SJSA1 (cell line): ENCODE data around the gene C1QA. TPM values are rescaled to one million over a fixed set of nuclear protein-coding genes. Genes with fewer than 3 reads are reported as not detected.

Experiments
- DNase-seq, 2 experiments: peaks; one replicate each; pipeline ENCODE4 v3.0.0-alpha.2; 2015 to 2020; ENCODE audit warnings: low spot score in 2 of 2, low read depth in 1 of 2
- H3K27ac ChIP-seq: fragments of 250-450 bp; sonication (Bioruptor Pico); 2 replicates; pipeline ENCODE4 v1.5.1; 2020; ENCODE audit warnings: mild to moderate bottlenecking, moderate library complexity
- H3K27me3 ChIP-seq: fragments of 250-450 bp; sonication (Bioruptor Pico); replicated peaks from 2 replicates; pipeline ENCODE4 v1.5.1; 2020; ENCODE audit warnings: mild to moderate bottlenecking, moderate library complexity
- H3K36me3 ChIP-seq: fragments of 250-450 bp; sonication (Bioruptor Pico); 2 replicates; pipeline ENCODE4 v1.5.1; 2020; ENCODE audit warnings: mild to moderate bottlenecking
- H3K4me1 ChIP-seq: fragments of 250-450 bp; sonication (Bioruptor Pico); replicated peaks from 2 replicates; pipeline ENCODE4 v1.6.1; 2021; ENCODE audit warnings: mild to moderate bottlenecking
- H3K4me3 ChIP-seq: fragments of 250-450 bp; sonication (Bioruptor Pico); 2 replicates; pipeline ENCODE4 v1.5.1; 2020; ENCODE audit warnings: mild to moderate bottlenecking
- H3K9me3 ChIP-seq: fragments of 250-450 bp; sonication (Bioruptor Pico); replicated peaks from 2 replicates; pipeline ENCODE4 v1.5.1; 2020; ENCODE audit warnings: mild to moderate bottlenecking
- total RNA-seq: library from RNA; depleted of rRNA; stranded (reverse); fragments of >200 nt; shearing (Covaris generic); gene quantifications from 2 replicates; pipeline ENCODE4 v1.2.3, GENCODE V29; 2014

C1QA gene
- total RNA-seq, 1 experiment from 2014 or later = not detected

- H3K4me3 ChIP-seq = no peak overlapping the region
- no peak overlapping the region for H3K27ac ChIP-seq
- no peaks in the 10 kb centered on the region for H3K36me3 ChIP-seq
- no peaks in the 10 kb centered on the region for H3K4me1 ChIP-seq
- no peaks in the 10 kb centered on the region for H3K9me3 ChIP-seq
- peaks cover 82% of the 10 kb centered on the region for H3K27me3 ChIP-seq
- no peak for DNase-seq
Observed at GRCh38 chr1:22619798-22620197, 16.6 kb upstream of the C1QA start.

GRCh38 chr1:22621761-22622160 is 14.7 kb upstream of the C1QA start:
- H3K27ac ChIP-seq = no peak overlapping the region
- peaks cover 85% of the 10 kb centered on the region for H3K27me3 ChIP-seq
- H3K9me3 ChIP-seq = no peaks in the 10 kb centered on the region
- H3K36me3 ChIP-seq = no peaks in the 10 kb centered on the region
- no peak overlapping the region for H3K4me3 ChIP-seq
- no peak for DNase-seq
- H3K4me1 ChIP-seq = no peaks in the 10 kb centered on the region

- Histone ChIP-seq H3K36me3 (no peaks in the 10 kb centered on the region), H3K4me1 (no peaks in the 10 kb centered on the region), H3K9me3 (no peaks in the 10 kb centered on the region), H3K4me3 (no peak overlapping the region), H3K27ac (no peak overlapping the region), H3K27me3 (peaks cover 72% of the 10 kb centered on the region)
- no peak for DNase-seq
Observed at GRCh38 chr1:22625262-22625925, 11.0 kb upstream of the C1QA start.

DNA sequence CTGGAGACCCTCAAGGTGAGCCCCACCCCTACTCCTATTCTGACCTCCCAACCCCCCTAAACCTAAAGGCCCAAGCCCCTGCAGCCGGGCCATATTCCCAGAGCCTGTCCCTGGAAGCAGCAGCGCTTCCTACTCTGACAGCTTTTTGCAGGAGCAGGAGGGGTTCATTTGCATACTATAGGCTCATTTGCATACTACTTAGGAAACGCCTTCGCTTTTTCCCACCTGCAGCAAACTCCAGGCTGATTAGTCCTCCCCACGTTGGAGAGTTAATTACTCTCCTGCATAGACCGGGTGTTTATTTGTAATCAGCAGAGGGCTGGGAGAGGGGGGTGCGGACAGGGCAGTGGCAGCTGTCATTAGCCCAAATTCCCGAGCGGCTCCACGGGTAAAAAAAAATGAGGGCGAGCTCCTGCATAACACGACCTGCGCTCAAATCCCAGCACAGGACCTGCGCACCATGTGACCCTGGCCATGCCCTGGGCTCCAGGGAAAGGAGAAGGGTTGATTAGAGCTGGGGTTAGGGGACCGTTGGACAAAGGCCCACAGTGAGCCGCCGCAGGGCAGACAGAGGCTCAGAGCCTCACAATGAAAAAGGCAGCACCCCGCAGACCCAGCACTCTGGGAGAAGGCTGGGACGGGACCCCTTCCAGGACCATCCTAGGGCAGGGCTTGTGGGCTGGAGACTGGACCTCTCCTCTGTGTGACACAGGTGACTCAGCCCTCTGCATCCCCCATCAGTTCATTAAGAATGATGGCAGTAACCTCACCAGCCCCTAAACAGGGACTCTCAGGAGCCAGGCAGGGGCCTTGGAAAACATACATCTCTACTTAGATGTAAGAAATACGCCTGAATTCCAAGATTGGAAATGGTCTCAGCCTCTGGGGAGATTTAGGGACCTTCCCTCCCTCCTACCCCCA is 9.9 kb upstream of the C1QA start:
- no peaks in the 10 kb centered on the region for H3K36me3 ChIP-seq
- H3K4me1 ChIP-seq = no peaks in the 10 kb centered on the region
- H3K9me3 ChIP-seq = no peaks in the 10 kb centered on the region
- no peak overlapping the region for H3K4me3 ChIP-seq
- no peak for DNase-seq
- peaks cover 73% of the 10 kb centered on the region for H3K27me3 ChIP-seq
- no peak overlapping the region for H3K27ac ChIP-seq

GRCh38 chr1:22627331-22627730 is 9.1 kb upstream of the C1QA start:
- H3K36me3 ChIP-seq = no peaks in the 10 kb centered on the region
- DNase-seq = no peak
- no peak overlapping the region for H3K4me3 ChIP-seq
- no peaks in the 10 kb centered on the region for H3K4me1 ChIP-seq
- H3K27ac ChIP-seq = no peak overlapping the region
- peaks cover 73% of the 10 kb centered on the region for H3K27me3 ChIP-seq
- no peaks in the 10 kb centered on the region for H3K9me3 ChIP-seq

GRCh38 chr1:22628698-22629444 is 7.6 kb upstream of the C1QA start:
- H3K4me3 ChIP-seq = no peak overlapping the region
- no peak for DNase-seq

DNA sequence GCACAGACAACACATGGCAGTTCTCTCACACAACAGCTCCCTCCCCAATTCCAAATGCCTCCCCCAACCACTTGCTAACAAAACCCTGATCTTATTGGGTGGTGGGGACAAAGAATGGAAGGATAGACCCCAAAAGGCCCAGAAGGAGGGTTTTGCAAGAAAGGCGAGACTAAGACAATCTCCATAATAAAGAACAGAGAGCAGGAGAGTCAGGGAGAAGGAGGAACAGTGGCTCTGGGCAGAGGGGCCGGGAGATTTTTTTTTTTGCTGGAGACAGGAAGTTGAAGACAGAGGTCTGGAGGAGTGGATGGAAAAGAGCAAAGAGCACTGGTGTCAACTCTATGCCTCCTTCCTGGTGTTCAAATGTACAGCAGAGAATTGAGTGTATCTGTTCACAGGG is 6.5 kb upstream of the C1QA start:
- Histone ChIP-seq H3K27me3 (peaks cover 70% of the 10 kb centered on the region), H3K4me3 (no peak overlapping the region), H3K27ac (no peak overlapping the region), H3K9me3 (no peaks in the 10 kb centered on the region), H3K36me3 (no peaks in the 10 kb centered on the region), H3K4me1 (no peaks in the 10 kb centered on the region)
- DNase-seq = no peak

More at GRCh38 chr1:22628698-22629444, 7.6 kb upstream of the C1QA start:
- Histone ChIP-seq H3K4me1 (no peaks in the 10 kb centered on the region), H3K36me3 (no peaks in the 10 kb centered on the region), H3K9me3 (no peaks in the 10 kb centered on the region), H3K27me3 (peaks cover 69% of the 10 kb centered on the region), H3K27ac (no peak overlapping the region)

- no peak overlapping the region for H3K27ac ChIP-seq
Observed at GRCh38 chr1:22633697-22634463, 2.5 kb upstream of the C1QA start.

DNA sequence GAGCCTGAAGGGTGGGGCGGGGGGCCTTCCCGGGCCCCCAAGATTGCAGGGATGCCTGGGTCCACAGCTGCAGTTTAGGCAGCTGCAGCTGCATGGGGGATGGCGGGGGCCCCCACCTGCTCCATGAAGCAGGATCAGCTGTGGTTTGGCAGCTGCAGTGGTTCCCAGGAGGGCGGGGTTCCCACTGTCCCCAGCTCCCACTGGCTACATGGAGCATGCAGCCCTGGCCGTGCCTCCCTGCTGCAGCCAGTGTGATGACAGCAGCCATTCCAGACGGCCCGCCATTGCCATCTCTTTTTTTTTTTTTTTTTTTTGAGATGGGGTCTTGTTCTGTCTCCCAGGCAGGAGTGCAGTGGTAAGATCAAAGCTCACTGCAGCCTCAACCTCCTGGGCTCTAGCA is 992 bp upstream of the C1QA start:
- Histone ChIP-seq H3K4me3 (no peak overlapping the region), H3K9me3 (no peaks in the 10 kb centered on the region), H3K4me1 (no peaks in the 10 kb centered on the region), H3K36me3 (no peaks in the 10 kb centered on the region), H3K27ac (no peak overlapping the region), H3K27me3 (peaks cover 43% of the 10 kb centered on the region)
- no peak for DNase-seq

More at GRCh38 chr1:22633697-22634463, 2.5 kb upstream of the C1QA start:
- H3K4me1 ChIP-seq = no peaks in the 10 kb centered on the region
- peaks cover 50% of the 10 kb centered on the region for H3K27me3 ChIP-seq
- no peaks in the 10 kb centered on the region for H3K36me3 ChIP-seq
- no peak overlapping the region for H3K4me3 ChIP-seq
- H3K9me3 ChIP-seq = no peaks in the 10 kb centered on the region
- DNase-seq = no peak

GRCh38 chr1:22636927-22637326 is 499 bp downstream of the C1QA start:
- Histone ChIP-seq H3K9me3 (no peaks in the 10 kb centered on the region), H3K4me1 (no peaks in the 10 kb centered on the region), H3K27me3 (peaks cover 29% of the 10 kb centered on the region), H3K36me3 (no peaks in the 10 kb centered on the region), H3K27ac (no peak overlapping the region), H3K4me3 (no peak overlapping the region)
- no peak for DNase-seq

- Histone ChIP-seq H3K4me3 (no peak overlapping the region), H3K27ac (no peak overlapping the region), H3K27me3 (peaks cover 24% of the 10 kb centered on the region), H3K36me3 (no peaks in the 10 kb centered on the region), H3K4me1 (no peaks in the 10 kb centered on the region), H3K9me3 (no peaks in the 10 kb centered on the region)
- no peak for DNase-seq
Observed at GRCh38 chr1:22637907-22638445, 1.5 kb downstream of the C1QA start.

DNA sequence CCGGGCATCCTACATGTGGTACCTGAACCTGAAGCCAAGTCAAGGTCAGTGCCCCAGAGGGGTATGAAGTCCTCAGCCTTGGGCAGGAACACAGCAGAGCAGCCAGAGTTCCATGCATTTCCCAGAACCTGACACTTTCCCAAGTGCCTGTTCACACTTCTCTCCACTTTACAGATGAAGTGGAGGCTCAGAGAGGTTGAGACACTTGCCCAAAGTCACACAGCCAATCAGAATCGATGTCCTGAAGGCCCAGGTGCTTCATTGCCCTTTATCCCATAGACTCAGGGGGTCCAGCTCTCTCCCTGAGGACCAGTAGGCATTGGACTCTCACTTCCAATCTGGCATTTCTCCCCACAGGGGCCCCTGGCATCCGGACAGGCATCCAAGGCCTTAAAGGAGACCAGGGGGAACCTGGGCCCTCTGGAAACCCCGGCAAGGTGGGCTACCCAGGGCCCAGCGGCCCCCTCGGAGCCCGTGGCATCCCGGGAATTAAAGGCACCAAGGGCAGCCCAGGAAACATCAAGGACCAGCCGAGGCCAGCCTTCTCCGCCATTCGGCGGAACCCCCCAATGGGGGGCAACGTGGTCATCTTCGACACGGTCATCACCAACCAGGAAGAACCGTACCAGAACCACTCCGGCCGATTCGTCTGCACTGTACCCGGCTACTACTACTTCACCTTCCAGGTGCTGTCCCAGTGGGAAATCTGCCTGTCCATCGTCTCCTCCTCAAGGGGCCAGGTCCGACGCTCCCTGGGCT is 2.2 kb downstream of the C1QA start:
- Histone ChIP-seq H3K36me3 (no peaks in the 10 kb centered on the region), H3K4me1 (no peaks in the 10 kb centered on the region), H3K9me3 (no peaks in the 10 kb centered on the region), H3K27me3 (peaks cover 20% of the 10 kb centered on the region), H3K27ac (no peak overlapping the region), H3K4me3 (no peak overlapping the region)
- no peak for DNase-seq
